GM12891 (cell line): ENCODE results near the gene HLCS.

Experiments
- DNase-seq: peaks from one replicate; pipeline ENCODE4 v3.0.0; 2011; ENCODE audit warnings: low spot score; ENCODE audit not compliant: insufficient read length
- FAIRE-seq: peaks from 2 replicates; lab custom pipeline; 2011; peaks lifted over from hg19 to GRCh38; lab: Jason Lieb, UNC
- PAX5 ChIP-seq: IDR thresholded peaks from 2 replicates; pipeline ENCODE4 v1.6.1; 2011; ENCODE audit warnings: low read length, moderate library complexity, mild to moderate bottlenecking; ENCODE audit not compliant: insufficient read depth, severe bottlenecking
- POLR2A ChIP-seq: IDR thresholded peaks from 2 replicates; pipeline ENCODE4 v1.6.1; 2011; ENCODE audit warnings: low read depth, low read length, control low read depth
- POLR2AphosphoS5 ChIP-seq: IDR thresholded peaks from 2 replicates; pipeline ENCODE4 v1.6.1; 2011; ENCODE audit warnings: low read depth, low read length, control low read depth
- POU2F2 ChIP-seq: IDR thresholded peaks from 2 replicates; pipeline ENCODE4 v1.6.1; 2011; ENCODE audit warnings: low read depth, mild to moderate bottlenecking, control low read depth, low read length, moderate library complexity
- SPI1 ChIP-seq: IDR thresholded peaks from 2 replicates; pipeline ENCODE4 v1.6.1; 2011; ENCODE audit warnings: low read depth, low read length, control low read depth
- TAF1 ChIP-seq: IDR thresholded peaks from 2 replicates; pipeline ENCODE4 v1.6.1; 2011; ENCODE audit warnings: low read depth, low read length, control low read depth

The HLCS gene

GRCh38 chr21:36703626-36704280 is 262.7 kb downstream of the HLCS start:
- TF ChIP-seq POLR2A (no peak), PAX5 (no peak), TAF1 (no peak), SPI1 (no peak), POU2F2 (no peak), POLR2AphosphoS5 (no peak)
- FAIRE-seq (no peak), DNase-seq (no peak)

- TF ChIP-seq POLR2AphosphoS5 (no peak), POU2F2 (no peak), TAF1 (no peak), SPI1 (no peak), POLR2A (no peak), PAX5 (no peak)
- FAIRE-seq (no peak), DNase-seq (no peak)
Observed at GRCh38 chr21:36703123-36703522, 263.3 kb downstream of the HLCS start.

- TF ChIP-seq SPI1 (no peak), POLR2A (no peak), POU2F2 (no peak), TAF1 (no peak), POLR2AphosphoS5 (no peak), PAX5 (no peak)
- no peak for DNase-seq
- no peak for FAIRE-seq
Observed at GRCh38 chr21:36702622-36702968, 263.9 kb downstream of the HLCS start.

GRCh38 chr21:36701756-36702621 is 264.5 kb downstream of the HLCS start:
- FAIRE-seq (no peak), DNase-seq (no peak)
- TF ChIP-seq TAF1, result no peak
- TF ChIP-seq POU2F2, result no peak
- no peak for TF ChIP-seq POLR2AphosphoS5
- no peak for TF ChIP-seq POLR2A
- no peak for TF ChIP-seq PAX5
- TF ChIP-seq SPI1, result no peak

- no peak for TF ChIP-seq PAX5
- FAIRE-seq (no peak), DNase-seq (no peak)
Observed at GRCh38 chr21:36700971-36701755, 265.3 kb downstream of the HLCS start.
